Panc1 (cell line): ENCODE measurements around the gene HSBP1L1.

ENCODE experiments used
- POLR2AphosphoS5 ChIP-seq: IDR thresholded peaks from 2 replicates; pipeline ENCODE4 v1.6.1; 2012; ENCODE audit warnings: mild to moderate bottlenecking, low read depth, low read length, moderate library complexity
- TF ChIP-seq, protein P1 (sequence below): fragments of 450-650 bp; IDR thresholded peaks from 2 replicates; pipeline ENCODE4 v1.5.1; 2017; ENCODE audit warnings: mild to moderate bottlenecking

DNA sequence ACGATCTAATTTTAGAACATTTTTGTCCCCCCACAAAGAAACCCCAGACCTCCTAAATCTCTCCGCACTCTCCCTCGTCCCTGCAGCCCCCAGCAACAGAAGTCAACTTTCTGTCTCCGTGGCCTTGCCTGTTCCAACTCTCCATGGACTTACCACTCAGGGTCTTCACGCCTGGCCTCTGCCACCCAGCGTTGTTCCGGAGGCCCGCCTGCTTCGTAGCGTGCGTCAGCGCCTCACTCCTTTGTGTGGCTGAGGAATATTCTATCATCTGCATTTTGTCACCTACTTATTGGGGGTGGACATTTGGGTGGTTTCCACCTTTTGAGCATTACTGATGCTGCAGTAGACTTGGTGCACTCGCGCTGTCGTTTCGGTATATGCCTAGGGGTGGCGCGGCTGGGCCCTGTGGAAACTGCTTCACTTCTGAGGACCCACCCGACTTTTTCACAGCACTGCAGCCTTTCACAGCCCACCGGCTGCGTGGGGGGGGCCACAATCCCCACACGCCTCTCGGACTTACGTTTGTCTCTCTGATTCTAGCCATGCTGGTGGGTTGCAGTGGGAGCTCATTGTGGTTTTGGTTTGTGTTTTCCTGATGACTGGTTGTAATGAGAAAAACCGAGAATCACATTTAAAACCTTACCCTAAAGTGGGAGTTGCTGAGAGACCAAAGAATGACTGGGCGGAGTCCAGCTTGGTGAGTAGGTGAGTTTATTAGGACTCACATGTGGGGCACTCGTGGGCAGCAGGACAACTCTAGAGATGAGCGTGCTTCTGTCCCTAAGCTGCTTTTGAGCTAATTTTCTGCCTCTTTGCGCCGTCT is 1.4 kb upstream of the HSBP1L1 start:
- TF ChIP-seq, protein P1, sequence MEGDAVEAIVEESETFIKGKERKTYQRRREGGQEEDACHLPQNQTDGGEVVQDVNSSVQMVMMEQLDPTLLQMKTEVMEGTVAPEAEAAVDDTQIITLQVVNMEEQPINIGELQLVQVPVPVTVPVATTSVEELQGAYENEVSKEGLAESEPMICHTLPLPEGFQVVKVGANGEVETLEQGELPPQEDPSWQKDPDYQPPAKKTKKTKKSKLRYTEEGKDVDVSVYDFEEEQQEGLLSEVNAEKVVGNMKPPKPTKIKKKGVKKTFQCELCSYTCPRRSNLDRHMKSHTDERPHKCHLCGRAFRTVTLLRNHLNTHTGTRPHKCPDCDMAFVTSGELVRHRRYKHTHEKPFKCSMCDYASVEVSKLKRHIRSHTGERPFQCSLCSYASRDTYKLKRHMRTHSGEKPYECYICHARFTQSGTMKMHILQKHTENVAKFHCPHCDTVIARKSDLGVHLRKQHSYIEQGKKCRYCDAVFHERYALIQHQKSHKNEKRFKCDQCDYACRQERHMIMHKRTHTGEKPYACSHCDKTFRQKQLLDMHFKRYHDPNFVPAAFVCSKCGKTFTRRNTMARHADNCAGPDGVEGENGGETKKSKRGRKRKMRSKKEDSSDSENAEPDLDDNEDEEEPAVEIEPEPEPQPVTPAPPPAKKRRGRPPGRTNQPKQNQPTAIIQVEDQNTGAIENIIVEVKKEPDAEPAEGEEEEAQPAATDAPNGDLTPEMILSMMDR = no peak
- TF ChIP-seq POLR2AphosphoS5 = no peak
